NCI-H510A treated with DMSO at 0.1 percent for 48 hours (cell line): Measurements from ENCODE around the gene SETBP1.

Experiments used
- DNase-seq: peaks from one replicate; lab custom pipeline; 2025; lab: John Stamatoyannopoulos, UW

The SETBP1 gene

DNA sequence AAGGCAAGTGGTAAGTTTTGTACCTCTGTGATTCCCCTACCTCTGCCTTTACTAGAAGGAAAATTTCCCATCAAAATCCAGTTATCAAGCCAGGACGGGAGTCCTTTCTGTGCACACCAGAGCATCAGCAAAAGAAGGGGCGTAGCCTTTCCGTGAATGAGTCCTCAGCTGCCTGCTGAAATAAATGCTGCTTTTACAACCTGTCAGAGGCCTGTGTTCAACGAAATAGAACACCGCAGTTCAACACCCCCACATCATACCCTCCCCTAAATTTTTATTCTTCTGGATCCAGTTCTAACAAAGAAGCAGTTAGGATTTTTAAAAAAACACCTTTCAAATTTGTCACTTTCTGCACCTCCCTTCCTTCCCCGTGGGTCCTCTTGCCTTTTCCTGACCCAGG, 135.8 kb downstream of the SETBP1 start:
- DNase-seq, result no peak

DNA sequence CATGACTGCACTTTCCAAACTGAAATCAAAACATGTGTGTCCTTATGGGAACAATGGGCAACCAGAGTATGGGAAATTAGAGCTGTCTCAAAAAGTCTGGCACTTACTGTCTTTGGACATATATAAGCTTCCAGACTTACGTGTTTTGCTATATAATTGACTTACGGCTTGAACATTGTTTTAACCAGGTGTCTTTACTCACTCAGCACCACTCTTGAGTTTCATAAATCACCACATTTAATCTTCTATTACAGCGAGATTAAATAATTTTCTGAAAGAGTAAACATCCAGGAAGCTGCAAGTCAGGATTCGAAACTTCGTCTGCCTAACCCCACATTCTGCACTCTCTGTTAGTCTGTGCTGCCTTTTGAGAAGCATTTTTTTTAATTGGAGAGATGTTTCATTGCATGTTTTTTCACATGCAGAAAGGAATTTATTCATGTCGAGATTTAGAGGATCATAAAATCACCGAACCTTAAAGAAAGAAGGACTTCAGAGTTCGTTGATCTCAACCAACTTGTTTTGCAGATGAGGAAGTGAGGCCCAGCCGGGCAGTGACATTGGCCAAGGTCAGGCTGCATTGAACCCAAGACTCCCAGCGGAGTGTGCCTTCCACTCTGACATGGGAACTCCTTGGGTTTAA, 137.3 kb downstream of the SETBP1 start:
- no peak for DNase-seq

DNA sequence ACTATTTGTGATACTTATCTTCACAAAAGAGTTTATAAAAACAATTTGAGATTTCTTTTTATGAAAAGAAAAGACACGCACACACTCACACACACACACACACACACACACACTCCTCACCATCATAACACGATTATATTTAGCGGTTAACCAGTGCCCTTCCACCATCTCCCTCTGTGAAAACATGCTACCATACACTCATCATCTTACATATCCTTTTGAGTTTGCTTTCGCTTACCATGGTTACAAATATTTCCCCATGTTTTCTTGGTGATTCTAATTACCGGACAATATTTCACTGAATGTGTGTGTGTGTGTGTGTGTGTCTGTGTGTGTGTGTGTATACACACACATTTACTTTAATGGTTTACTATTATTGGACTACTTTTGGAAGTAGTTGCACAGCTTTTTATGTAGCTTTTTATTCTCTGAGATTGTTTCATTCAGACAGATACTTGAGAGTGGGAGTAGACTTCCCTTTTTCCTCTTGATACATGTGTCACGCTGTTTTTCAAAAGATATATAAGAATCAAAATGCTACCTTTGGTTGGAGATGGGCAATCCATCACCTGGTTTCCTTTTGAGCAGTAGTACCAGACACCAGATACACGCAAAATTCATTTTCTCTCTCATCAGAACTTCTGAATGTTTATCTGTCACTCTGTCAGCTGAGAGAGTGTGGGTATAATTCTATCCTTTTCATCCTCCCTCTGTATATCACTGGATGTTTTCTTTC, 138.1 kb downstream of the SETBP1 start:
- no peak for DNase-seq

DNA sequence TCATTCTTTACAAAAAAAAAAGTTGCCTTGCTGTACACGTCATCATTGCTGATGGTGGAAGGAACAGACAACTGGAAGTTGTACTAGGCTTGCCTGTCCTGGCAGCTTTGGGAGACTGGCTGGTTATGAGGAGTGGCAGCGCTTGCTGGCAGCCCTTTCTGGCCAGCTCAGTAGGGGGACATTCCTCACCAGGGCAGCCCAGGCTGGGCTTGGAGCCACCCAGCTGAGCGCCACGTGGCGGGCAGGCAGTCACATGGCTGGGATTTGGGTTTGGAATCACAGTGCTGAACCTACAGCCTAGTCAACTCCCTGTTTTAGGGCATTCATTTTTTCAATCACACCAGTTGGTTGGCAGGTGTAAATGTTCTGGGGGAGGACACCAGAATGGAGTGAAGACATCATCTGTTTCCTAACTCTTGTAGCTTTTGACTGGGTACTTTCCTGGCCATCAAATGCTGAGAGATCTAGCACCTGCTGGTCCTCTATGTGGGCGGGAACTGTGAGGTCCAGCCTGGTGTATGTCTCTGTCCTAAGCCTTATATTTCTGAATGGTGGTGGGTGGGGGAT, 139.3 kb downstream of the SETBP1 start:
- no peak for DNase-seq

DNA sequence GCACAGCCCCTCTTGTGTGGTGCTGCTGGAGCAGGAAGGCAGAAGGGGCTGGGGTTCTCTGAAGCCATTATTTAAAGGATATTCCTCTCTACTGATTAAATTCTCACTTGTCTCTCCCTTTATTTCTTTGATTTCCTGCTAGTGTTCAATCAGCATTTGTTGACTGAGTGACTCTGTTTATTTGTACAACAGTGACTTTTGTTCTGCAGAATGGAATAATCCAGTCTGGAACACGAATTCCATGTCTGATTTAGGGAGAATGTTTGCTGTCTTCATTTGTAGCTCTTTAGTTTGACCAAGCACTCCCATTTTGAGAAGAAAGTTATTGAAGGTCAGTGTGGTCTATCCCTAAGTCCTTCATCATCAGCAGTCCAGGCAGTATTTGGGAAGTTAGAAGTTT, 141.2 kb downstream of the SETBP1 start:
- no peak for DNase-seq

DNA sequence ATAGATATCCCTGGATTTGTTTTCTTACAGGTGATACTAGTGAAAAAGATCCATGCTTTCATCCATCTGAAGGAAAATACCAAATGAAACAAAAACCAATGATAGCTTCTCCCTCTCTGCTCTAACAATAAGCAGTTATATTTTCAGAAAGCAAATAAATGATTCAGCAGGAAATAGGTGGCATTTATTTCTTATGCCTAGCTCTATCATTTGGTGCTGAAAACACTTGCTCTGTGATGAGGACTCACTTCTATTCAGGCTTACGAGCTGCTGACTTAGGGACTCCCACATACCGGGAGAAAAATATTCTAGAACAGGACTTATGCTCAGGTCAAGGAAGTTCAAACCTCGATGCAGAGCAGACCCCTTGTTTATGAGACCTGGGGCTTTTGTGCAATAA, 142.6 kb downstream of the SETBP1 start:
- no peak for DNase-seq

DNA sequence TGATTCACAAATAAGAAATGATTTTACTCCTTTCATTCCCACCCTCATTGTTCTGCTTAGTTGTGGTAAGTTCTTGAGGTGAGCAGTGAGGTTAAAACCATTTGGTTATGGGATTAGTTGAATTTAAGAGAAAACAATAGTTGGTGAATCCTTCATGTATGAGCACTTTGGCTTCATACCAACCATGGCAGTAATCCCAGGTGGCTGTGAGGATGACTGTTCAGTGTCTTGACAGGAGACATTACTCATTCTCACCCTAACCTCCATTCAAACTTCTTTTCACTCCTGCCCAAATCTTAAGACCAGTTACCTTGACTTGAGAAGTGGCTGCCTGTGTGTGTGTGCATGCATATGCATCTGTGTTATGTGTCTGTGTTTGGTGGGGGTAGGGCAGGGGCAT, 143.1 kb downstream of the SETBP1 start:
- DNase-seq, result no peak

DNA sequence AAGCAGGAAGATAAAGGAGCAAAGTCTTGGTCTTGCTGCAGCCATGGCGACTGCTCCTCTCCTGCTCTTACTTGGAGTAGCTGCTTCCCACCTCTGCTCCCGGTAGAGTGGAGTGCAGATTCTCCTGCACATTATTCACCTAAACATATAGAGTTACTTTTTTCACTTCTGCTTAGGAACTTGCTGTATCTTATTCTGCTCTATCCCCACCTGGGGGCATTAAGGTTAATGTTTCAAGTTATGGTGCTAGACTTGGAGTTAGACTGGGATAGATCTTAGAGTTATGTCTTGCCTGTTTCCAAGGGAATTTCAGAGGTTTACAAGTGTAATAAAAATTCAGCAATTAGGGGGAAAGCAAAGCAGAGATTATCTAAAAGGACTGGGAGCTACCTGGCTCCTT, 144.2 kb downstream of the SETBP1 start:
- DNase-seq, result no peak

DNA sequence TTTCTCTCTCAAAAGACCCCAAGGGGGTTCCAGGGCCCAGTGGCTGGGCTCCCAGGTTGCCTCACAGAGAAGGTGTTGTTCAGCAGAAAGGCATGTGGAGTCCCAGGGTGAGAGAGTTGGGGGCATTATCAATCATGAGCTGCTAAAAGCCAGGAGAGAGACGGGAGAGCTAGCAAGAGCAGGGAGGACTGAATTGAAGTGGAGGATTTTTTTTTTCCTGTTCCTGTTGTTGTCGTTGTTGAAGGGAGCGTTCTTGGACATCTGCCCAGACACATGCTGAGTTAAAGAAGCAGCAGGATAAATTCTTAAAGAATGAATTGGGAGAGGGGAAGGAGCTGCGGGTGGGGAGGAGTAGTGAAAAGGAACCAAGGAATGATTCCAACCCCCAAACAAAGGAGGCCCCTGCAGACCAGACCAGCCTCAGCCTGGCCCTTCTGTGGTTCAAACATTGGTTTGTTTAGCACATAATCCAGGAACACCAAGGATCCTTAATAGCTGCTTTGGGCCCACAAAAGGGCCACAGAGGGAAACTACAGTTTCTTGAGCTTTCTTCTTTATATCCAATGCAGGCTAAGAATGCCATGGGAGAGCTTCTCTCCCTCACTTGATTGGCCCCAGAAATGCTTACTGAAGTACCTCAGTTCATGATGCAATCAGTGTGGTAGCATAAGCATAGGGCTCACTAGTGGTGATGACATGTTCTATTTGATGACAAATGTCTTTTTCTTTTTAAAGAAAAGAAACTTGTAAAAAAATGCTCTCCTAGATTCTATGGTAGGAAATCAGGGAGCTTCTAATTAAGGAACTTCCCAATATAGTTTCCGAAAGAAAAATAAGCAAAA, 146.0 kb downstream of the SETBP1 start:
- DNase-seq, result peak; percentile 21

DNA sequence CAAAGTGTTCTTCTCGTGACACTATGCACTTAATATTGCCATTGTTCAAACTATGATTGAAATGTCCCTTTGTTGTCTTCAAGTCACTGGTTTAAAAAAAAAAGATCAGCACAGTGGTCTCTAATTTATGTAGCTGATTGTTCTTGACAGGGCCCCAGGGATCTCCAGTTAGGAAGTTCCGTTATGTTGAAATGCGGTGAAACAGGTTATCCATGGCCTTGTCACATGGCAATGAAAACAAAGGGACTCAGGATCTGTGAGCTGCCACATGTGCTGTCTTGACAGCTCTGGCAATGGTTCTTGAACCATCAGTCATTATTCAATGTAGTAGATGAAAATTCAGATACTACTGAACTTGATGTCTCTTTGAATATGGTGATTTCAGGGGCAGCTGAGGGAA, 147.4 kb downstream of the SETBP1 start:
- no peak for DNase-seq

DNA sequence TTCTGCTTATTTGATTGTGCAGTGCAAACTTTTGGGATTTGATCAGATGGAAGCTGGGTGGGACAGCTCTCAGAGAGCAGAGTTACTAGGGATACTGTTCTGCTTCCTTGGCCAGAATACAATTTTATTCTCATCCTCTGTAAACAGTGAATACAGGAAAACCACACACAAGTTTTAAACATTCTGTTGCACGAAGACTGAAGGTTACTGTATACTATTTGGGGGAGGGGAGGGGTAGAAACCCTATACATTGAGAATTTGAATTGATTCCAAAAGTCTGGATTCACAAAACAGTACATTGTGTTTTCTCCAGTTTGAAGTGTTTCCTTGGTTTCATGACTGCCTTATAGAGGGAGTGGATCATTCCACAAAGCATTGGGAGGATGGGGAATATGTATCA, 149.9 kb downstream of the SETBP1 start:
- DNase-seq, result no peak

DNA sequence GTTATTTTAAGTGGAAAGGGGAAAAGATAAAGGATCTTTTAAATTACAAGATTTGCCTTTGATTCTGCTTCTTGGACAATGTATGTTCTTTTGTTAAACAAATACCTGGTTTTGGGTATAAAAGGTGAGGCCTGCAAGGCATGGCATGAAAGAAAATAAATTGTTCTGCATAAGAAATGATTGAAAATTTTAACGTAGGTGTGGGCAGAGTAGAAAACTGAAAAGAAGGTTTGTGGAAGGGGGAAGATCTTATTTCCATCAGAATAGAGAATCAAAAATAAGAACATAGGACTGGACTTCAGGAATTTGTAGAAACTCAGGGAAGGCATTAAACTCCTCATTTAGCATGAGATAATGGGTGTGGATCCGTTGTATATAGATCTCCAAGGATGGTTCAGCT, 153.1 kb downstream of the SETBP1 start:
- DNase-seq, result no peak

DNA sequence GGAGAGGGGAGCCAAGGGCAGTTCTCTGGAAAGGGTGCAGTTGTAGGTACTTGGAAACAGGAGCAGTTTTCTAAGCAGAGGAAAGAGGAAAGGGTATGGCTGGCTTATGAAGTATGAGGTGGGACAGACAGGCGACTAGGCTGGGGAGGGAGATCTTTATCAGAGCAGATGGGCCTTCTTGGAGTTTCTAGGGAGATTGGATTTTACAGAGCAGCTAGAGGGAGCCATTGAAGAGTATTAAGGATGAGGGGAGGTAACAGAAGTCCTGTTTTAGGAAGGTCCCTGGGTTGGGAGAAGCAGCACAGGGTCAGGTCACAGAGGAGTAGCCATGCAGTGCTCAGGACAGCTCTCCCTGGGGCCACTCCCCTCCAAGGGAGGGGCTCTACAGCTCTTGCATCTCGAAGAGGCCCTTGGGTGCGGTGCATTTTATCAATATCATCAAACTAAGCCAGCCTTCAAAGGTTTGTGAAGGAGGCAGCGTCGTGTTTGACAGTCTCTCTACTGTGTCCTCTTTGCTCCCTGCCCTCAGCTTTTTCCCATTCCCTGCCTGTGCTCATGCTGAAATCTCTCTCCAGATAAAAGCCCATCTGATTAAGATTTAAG, 154.3 kb downstream of the SETBP1 start:
- DNase-seq, result no peak

DNA sequence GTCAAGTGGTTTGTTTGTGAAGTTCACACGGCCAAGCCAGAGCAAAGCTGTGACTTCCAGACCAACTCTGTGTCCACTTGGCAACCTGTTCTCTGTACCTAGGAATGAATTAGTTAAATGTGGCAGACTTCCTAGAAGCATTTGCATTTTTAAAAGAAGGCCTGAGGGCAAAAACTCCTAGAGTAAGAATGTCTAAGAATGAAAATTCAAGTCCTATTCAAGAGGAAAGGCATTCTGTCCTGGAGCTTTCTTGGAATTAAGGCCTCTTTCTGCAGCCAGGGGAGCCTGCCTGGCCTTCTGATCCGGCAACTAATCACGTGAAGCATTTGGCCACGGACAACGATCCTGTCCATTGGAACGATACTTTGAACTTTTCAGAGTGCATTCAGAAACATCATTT, 155.0 kb downstream of the SETBP1 start:
- no peak for DNase-seq

DNA sequence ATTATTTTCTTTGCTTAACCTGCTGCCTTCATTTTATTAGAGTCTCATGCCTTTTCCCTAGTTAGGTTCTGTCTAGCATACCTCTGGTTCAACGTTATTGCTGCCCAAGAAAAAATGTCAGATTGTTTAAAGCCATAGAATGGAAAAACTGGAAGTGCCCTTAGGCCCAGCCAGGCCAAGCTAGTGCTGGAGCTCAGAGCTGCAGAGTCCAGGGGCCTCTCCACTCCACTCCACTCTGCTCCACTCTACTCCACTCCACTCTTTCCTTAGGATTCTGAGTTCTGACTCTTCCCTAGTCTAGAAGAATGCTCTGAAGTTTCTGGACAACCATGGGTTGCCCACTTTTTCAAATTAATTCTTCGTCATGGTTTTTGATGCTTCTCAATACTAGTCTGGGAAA, 155.6 kb downstream of the SETBP1 start:
- no peak for DNase-seq

DNA sequence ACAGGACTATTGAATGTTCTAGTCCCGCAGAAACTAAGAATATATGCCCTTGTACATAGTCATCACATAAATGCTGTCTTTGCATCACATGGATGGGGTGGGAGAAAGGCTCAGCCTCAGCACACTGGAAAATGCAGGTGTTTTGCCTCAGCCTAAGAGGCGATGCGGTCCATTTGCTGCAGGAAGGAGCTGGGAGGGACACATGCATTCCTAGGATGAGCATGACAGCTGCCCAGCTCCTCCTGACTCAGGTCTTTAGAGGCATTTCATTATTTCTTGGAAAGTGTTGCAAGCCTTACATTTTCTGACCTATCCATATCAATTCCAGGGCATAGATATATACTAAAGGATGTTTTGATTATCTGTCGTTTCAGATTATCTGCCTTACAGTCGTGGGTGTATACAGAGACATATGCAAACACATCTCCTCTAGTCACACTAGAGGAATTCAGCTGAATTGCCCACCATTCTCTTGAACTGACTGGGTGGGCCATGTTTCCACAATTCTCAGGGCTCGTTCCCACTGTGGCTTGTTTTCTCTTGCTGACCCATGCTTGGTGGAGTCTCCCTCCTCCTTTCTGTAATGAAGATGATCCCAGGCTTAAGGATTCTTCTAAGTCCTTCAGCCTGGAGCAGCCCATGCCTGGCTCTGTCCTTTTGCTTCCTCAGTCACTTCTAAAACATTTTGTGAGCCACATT, 156.9 kb downstream of the SETBP1 start:
- DNase-seq, result no peak

DNA sequence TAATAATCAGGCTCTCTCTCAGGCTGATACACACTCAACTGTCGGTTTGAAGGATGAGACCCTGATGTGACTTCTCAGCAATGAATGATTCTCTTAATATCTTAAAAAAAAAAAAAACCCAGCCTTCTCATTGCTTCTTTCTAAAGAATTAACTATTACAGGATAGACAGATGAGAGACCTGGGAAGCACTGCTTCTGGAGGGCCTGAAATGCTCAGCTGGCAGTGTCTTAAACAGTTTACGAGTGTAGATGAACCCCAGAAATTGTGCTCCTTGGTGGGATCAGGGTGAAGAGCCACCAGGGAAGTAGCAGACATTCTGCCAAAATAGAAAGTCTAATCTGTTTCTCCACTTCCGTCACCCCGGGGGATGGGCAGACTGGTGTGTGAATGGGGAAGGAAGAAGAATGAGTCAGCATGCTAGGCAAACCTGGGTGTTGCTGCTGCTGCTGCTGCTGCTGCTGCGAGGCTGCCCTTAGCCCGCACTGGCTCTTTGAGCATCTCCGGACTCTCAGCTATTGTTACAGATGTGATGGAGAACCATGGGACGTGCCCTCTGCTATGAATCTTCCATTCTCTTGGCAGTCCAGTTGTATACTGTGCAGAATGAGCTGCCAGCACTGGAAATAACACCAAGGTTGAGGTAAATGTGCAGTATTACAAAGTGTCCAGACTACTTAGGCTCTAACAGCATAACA, 158.4 kb downstream of the SETBP1 start:
- DNase-seq, result no peak

DNA sequence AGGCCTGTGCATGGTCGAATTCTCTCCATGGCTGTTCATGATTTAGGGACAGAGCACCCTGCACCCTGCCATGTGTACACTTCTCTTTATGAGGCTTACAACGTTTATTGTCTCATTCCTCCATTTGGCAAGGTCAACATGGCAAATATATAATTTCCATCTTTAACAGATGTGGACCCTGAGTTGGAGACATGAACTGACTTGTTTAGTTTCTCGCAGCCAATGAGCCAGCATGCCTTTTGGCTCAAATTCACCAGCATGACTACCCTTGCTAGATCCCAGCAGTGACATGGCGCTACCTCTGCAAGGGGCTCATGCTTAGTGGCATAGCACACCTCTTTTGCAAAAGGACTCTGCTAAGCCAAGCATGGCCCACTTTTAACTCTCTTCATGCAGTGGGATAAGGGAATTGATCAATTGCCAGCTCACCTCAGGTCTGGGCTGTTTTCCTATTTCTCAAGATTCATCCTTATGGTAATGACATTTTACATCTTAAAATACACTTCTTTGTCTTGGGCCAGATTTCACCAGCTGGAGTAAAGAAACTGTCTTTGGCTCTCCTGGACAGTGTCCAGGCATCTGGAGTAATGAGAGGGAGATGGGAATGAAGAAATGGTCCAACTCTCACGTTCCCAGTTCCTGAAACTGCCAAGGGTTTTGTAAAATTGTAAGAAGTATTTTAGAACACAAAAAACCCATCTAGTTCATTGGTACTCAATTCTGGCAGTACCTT, 159.5 kb downstream of the SETBP1 start:
- DNase-seq, result no peak

DNA sequence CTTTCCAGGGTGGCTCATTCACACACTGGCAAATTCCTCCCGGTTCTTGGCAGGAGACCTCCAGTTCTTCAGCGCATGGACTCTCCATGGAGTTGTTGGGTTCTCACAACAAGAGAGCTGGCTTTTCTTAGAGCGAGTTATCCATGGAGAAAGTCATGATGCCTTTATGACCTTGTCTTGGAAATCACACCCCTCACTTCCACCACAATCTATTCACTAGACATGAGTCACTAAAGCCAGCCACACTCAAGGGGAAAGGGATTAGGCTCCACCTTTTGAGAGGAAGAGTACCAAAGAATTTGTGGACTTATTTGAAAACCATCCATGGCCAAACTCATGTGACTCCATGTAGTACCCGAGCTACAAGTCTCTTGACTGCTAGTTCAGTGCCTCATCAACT, 160.5 kb downstream of the SETBP1 start:
- no peak for DNase-seq
